HT1080 (cell line): ENCODE data around the gene KIF26B. TPM values are rescaled to one million over a fixed set of nuclear protein-coding genes. Genes with fewer than 3 reads are reported as not detected.
"Not testable (repeated sequence)": the region's sequence is repeated elsewhere in the genome, so short reads cannot be mapped to it uniquely, and the experiment has no call there.

ENCODE experiments used
- DNase-seq: peaks from one replicate; pipeline ENCODE4 v3.0.0-alpha.2; 2015; ENCODE audit warnings: low read depth
- total RNA-seq: library from RNA; depleted of rRNA; stranded (reverse); fragments of >200 nt; shearing (Covaris generic); gene quantifications from 2 replicates; pipeline ENCODE4 v1.2.3, GENCODE V29; 2014

The KIF26B gene
- total RNA-seq, 1 experiment from 2014 or later = 0.90 TPM

- no peak for DNase-seq
These were observed 536.3 kb downstream of the KIF26B start for GRCh38 chr1:245690946-245691541.

GRCh38 chr1:245691897-245692296 lies 537.1 kb downstream of the KIF26B start:
- no peak for DNase-seq

GRCh38 chr1:245692318-245692717 lies 537.5 kb downstream of the KIF26B start:
- no peak for DNase-seq

- DNase-seq = no peak
These were observed 538.5 kb downstream of the KIF26B start for GRCh38 chr1:245693116-245693793.

GRCh38 chr1:245693941-245694752 lies 539.4 kb downstream of the KIF26B start:
- DNase-seq = no peak

- DNase-seq = no peak
These were observed 540.0 kb downstream of the KIF26B start for GRCh38 chr1:245694753-245695195.

- DNase-seq = no peak
These were observed 540.4 kb downstream of the KIF26B start for GRCh38 chr1:245695211-245695610.

GRCh38 chr1:245695701-245696100 lies 540.9 kb downstream of the KIF26B start:
- not testable (repeated sequence) for DNase-seq

GRCh38 chr1:245698116-245698515 lies 543.3 kb downstream of the KIF26B start:
- DNase-seq = no peak

GRCh38 chr1:245698860-245699259 lies 544.1 kb downstream of the KIF26B start:
- DNase-seq = no peak

- DNase-seq = no peak
These were observed 545.8 kb downstream of the KIF26B start for GRCh38 chr1:245700631-245701030.

GRCh38 chr1:245701631-245702030 lies 546.8 kb downstream of the KIF26B start:
- no peak for DNase-seq

GRCh38 chr1:245702346-245702745 lies 547.6 kb downstream of the KIF26B start:
- no peak for DNase-seq

- no peak for DNase-seq
These were observed 549.6 kb downstream of the KIF26B start for GRCh38 chr1:245704341-245704740.

- DNase-seq = peak; percentile 91
These were observed 550.0 kb downstream of the KIF26B start for GRCh38 chr1:245704765-245705164.

- no peak for DNase-seq
These were observed 553.2 kb downstream of the KIF26B start for GRCh38 chr1:245707941-245708340.

GRCh38 chr1:245710961-245711903 lies 556.4 kb downstream of the KIF26B start:
- no peak for DNase-seq

GRCh38 chr1:245714027-245714426 lies 559.2 kb downstream of the KIF26B start:
- not testable (repeated sequence) for DNase-seq

GRCh38 chr1:245715291-245715701 lies 560.5 kb downstream of the KIF26B start:
- peak; percentile 56 for DNase-seq

- DNase-seq = peak; percentile 95
These were observed 561.2 kb downstream of the KIF26B start for GRCh38 chr1:245715970-245716369.

GRCh38 chr1:245716561-245716960 lies 561.8 kb downstream of the KIF26B start:
- peak; percentile 27 for DNase-seq
